ENCODE measurements around the gene AK4.

AK4 gene

DNA sequence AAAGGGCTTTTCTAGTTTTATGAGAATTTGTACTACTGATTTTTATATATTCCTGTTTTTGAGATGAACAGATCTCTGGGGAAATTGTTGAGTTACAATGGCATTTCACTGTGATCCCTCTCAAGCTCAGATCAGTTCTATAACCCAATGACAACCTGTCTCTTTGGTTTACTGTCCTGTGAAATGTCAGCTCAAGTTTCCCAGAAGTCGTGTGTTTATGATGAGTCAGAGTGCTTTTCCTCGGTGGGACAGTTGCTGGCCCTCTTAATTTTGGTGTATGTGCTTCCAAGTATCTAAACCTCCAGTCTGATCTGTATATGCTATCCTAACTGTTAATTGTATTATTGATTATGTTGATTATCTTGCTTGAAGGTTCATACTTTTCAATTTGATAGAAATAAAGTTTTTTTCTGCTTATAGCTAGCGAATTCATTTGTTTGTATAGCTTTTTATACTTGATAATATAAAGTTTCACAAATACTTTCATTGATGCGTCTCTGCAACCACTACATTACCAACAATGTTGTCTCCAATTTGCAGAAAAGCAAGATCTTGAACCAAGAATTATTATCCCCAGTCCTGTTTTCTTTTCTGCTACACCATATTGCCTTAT, 83.8 kb downstream of the AK4 start:
- Histone ChIP-seq H3K4me1 (ENCODE audit: control insufficient read depth, insufficient read depth, low read length) (no peaks in the 10 kb centered on the region), H3K9me3 (ENCODE audit: control insufficient read depth, insufficient read depth, low read depth, low read length) (no peaks in the 10 kb centered on the region), H3K27ac (ENCODE audit: extremely low read depth, low read depth, low read length) (no peak overlapping the region), H3K36me3 (ENCODE audit: control insufficient read depth in 2 of 2, insufficient read depth in 1 of 2, low read length in 2 of 2) (peaks cover 0 to 6% of the 10 kb centered on the region in 2 experiments; a peak in 1 of 3 replicates), H3K4me3 (ENCODE audit: low read depth, low read length) (no peak overlapping the region)
- TF ChIP-seq ZNF558 (tag by site-specific recombination; IDR thresholded peaks at IDR 0.05) (no peak), ZNF24 (tag by site-specific recombination; IDR thresholded peaks at IDR 0.05) (0 out of 2 replicates have a peak, but pooled peaks have one; percentile 25), CTCF (tag by site-specific recombination; IDR thresholded peaks at IDR 0.05) (no peak)
- POLR2A ChIA-PET, result interaction anchor here (0.8 to 1.2 kb wide), 2 partner anchors 23 to 188 kb away, joined by 3 to 4 read pairs; partner anchors contain the start of genes LEPR and LEPROT
- CTCF ChIA-PET, result interaction anchor here (0.5 to 6.3 kb wide), 15 partner anchors 10 to 1095 kb away, joined by 3 to 59 read pairs (median 4); no protein-coding TSS in a partner anchor

GRCh38 chr1:65232461-65232990, 84.5 kb downstream of the AK4 start:
- no peak overlapping the region for H3K27ac ChIP-seq (ENCODE audit: extremely low read depth, low read depth, low read length)
- POLR2A ChIA-PET, result no interaction called here
- no peaks in the 10 kb centered on the region for H3K4me1 ChIP-seq (ENCODE audit: control insufficient read depth, insufficient read depth, low read length)
- 0 out of 2 replicates have a peak, but pooled peaks have one; percentile 16 for TF ChIP-seq RBAK (tag by site-specific recombination; IDR thresholded peaks at IDR 0.05)
- TF ChIP-seq, protein P1, sequence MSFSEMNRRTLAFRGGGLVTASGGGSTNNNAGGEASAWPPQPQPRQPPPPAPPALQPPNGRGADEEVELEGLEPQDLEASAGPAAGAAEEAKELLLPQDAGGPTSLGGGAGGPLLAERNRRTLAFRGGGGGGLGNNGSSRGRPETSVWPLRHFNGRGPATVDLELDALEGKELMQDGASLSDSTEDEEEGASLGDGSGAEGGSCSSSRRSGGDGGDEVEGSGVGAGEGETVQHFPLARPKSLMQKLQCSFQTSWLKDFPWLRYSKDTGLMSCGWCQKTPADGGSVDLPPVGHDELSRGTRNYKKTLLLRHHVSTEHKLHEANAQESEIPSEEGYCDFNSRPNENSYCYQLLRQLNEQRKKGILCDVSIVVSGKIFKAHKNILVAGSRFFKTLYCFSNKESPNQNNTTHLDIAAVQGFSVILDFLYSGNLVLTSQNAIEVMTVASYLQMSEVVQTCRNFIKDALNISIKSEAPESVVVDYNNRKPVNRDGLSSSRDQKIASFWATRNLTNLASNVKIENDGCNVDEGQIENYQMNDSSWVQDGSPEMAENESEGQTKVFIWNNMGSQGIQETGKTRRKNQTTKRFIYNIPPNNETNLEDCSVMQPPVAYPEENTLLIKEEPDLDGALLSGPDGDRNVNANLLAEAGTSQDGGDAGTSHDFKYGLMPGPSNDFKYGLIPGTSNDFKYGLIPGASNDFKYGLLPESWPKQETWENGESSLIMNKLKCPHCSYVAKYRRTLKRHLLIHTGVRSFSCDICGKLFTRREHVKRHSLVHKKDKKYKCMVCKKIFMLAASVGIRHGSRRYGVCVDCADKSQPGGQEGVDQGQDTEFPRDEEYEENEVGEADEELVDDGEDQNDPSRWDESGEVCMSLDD (tag by site-specific recombination; IDR thresholded peaks at IDR 0.05), result no peak
- TF ChIP-seq ZBTB48 (tag by site-specific recombination; IDR thresholded peaks at IDR 0.05), result 0 out of 2 replicates have a peak, but pooled peaks have one; percentile 16
- peak; percentile 41; the same call in 1 of the 2 replicates for TF ChIP-seq ZNF362 (tag by site-specific recombination; IDR thresholded peaks at IDR 0.05)
- no peak for TF ChIP-seq ZNF350 (tag by site-specific recombination; IDR thresholded peaks at IDR 0.05)
- H3K9me3 ChIP-seq (ENCODE audit: control insufficient read depth, insufficient read depth, low read depth, low read length), result no peaks in the 10 kb centered on the region
- H3K4me3 ChIP-seq (ENCODE audit: low read depth, low read length), result no peak overlapping the region
- CTCF ChIA-PET, result interaction anchor here (0.6 to 6.3 kb wide), 11 partner anchors 9 to 589 kb away, joined by 3 to 59 read pairs (median 4); no protein-coding TSS in a partner anchor
- H3K36me3 ChIP-seq (ENCODE audit: control insufficient read depth in 2 of 2, insufficient read depth in 1 of 2, low read length in 2 of 2), result peaks cover 0 to 6% of the 10 kb centered on the region in 2 experiments; a peak in 1 of 3 replicates

- POLR2A ChIA-PET, result no interaction called here
- no peak overlapping the region for H3K27ac ChIP-seq (ENCODE audit: extremely low read depth, low read depth, low read length)
- peaks cover 0 to 5% of the 10 kb centered on the region in 2 experiments; a peak in 1 of 3 replicates for H3K36me3 ChIP-seq (ENCODE audit: control insufficient read depth in 2 of 2, insufficient read depth in 1 of 2, low read length in 2 of 2)
- no peaks in the 10 kb centered on the region for H3K4me1 ChIP-seq (ENCODE audit: control insufficient read depth, insufficient read depth, low read length)
- CTCF ChIA-PET, result interaction anchor here (0.6 to 6.3 kb wide), 7 partner anchors 25 to 453 kb away, joined by 3 to 59 read pairs (median 3); no protein-coding TSS in a partner anchor
- H3K4me3 ChIP-seq (ENCODE audit: low read depth, low read length), result no peak overlapping the region
- no peaks in the 10 kb centered on the region for H3K9me3 ChIP-seq (ENCODE audit: control insufficient read depth, insufficient read depth, low read depth, low read length)
- TF ChIP-seq ZNF791 (tag by site-specific recombination; IDR thresholded peaks at IDR 0.05) (no peak), ZNF777 (tag by site-specific recombination; IDR thresholded peaks at IDR 0.05; ENCODE audit: borderline replicate concordance) (no peak), ZEB2 (tag by site-specific recombination; IDR thresholded peaks at IDR 0.05) (no peak), ZNF792 (tag by site-specific recombination; IDR thresholded peaks at IDR 0.05) (no peak), MEIS1 (CRISPR knock-in tag; IDR thresholded peaks at IDR 0.05; ENCODE audit: borderline replicate concordance) (no peak), ZNF529 (tag by site-specific recombination; IDR thresholded peaks at IDR 0.05; ENCODE audit: insufficient replicate concordance) (no peak), KLF8 (tag by site-specific recombination; IDR thresholded peaks at IDR 0.05) (no peak), ZNF513 (tag by site-specific recombination; IDR thresholded peaks at IDR 0.05) (no peak), TCF7L2 (IDR thresholded peaks at IDR 0.05; ENCODE audit: borderline replicate concordance, low read depth, low read length) (no peak), ZNF2 (tag by site-specific recombination; IDR thresholded peaks at IDR 0.05) (no peak), ZNF707 (tag by site-specific recombination; IDR thresholded peaks at IDR 0.05) (no peak), ZNF221 (tag by site-specific recombination; IDR thresholded peaks at IDR 0.05; ENCODE audit: borderline replicate concordance) (no peak)
- TF ChIP-seq, protein P2, sequence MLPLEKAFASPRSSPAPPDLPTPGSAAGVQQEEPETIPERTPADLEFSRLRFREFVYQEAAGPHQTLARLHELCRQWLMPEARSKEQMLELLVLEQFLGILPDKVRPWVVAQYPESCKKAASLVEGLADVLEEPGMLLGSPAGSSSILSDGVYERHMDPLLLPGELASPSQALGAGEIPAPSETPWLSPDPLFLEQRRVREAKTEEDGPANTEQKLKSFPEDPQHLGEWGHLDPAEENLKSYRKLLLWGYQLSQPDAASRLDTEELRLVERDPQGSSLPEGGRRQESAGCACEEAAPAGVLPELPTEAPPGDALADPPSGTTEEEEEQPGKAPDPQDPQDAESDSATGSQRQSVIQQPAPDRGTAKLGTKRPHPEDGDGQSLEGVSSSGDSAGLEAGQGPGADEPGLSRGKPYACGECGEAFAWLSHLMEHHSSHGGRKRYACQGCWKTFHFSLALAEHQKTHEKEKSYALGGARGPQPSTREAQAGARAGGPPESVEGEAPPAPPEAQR (tag by site-specific recombination; IDR thresholded peaks at IDR 0.05), result no peak
Observed at GRCh38 chr1:65233782-65234181, 85.8 kb downstream of the AK4 start.

Measured in HEK293 (cell line).